DMS153 (cell line): ENCODE results near the gene GPATCH8.
"Not testable (repeated sequence)": the region's sequence is repeated elsewhere in the genome, so short reads cannot be mapped to it uniquely, and the experiment has no call there.

ENCODE experiments used
- DNase-seq: peaks from one replicate; lab custom pipeline; 2025; lab: John Stamatoyannopoulos, UW

The GPATCH8 gene

DNA sequence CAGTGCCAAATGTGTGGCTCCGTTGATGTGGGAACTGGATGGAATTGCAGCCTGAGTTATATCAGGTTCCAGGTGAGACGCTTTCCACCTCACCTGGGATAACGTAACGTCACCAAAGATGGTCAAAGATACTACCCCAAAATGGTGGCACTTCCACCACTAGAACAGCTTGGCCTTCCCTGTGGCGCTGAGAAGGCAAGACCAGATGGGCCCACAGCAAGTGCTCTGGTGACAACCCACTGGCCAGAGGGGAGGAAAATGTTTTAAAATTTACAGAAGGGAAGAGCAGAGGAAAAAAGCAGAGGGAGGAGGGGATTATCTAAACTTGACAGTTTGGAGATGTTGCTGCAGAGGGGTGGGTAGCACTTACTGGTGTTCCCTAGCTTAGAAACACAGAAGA is 106.3 kb downstream of the GPATCH8 start:
- DNase-seq = no peak

DNA sequence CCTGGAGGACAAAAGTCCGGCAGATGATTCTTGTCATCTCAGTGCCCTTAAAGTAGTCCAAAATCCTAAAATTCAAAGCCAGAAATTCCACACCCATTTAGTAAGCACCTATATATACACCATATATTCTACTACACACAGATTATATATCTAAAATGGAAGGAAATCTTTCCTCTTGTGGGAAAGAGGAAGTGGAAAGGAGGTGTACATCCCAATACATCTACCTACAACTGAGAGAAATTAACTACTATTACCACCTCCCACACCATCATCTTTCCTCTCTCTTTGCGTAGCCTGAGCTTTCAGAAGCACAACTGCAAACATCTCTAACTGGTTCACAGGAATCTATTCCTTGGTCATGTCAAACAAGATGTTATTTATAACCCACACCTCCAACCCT is 108.4 kb downstream of the GPATCH8 start:
- DNase-seq = no peak

- not testable (repeated sequence) for DNase-seq
These were observed 109.1 kb downstream of the GPATCH8 start for GRCh38 chr17:44394112-44394511.

DNA sequence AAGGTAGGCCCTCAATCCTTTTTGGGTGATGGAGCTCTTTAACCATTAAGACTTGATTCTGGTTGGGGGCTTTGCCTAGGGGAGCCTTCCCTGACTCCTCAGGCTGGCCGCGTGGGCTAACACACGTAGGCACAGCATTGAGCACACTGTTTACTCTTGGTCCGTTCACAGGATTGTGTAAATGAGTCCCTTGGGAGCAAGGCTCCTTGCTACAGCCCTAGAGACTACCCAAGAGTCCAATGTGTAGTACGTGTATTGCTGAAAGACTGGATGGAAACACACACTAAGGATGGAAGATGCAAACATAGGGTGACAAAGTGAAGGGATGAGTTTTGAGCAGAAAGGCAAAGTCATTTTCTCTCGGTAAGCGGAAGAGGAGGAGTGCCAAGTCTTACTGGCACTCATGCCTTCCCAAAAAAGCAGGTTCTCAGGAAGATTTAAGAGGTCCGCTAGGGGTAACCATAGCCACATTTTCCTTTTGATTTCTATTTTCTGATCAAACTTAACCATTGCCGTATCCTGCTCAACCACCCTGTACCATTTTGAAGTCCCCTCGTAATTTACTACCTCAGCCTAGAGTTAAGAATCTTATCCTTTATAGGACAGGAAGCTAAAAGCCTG is 112.8 kb downstream of the GPATCH8 start:
- no peak for DNase-seq

DNA sequence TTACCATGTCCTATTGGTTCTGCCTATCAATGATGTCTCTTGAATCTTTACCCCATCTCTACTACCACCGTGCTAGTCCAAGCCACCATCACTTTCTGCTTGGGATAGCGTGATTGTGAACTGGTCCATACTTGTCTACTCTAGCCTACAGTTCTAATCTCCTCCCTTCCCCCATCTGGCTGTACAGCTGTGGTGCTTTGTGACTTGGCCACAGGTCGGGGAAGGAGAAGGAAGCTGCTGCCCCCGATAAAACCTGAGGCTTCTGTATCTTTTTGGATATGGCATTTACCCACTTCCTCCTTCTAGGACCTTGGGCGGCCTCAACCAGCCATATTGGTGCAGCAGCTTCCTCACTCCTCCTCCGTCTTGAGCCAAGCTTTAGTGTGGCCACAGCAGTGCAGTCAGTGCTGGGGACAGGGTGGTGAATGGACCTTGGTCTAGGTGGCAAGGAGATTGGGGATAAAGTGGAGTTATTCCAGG is 113.4 kb downstream of the GPATCH8 start:
- peak; percentile 22 for DNase-seq

GRCh38 chr17:44389281-44389680 is 113.9 kb downstream of the GPATCH8 start, which contains the start of gene ITGA2B:
ITGA2B (minus strand) TSS chr17:44389649; CDS start chr17:44389473, 176 bp downstream.
- DNase-seq = no peak

DNA sequence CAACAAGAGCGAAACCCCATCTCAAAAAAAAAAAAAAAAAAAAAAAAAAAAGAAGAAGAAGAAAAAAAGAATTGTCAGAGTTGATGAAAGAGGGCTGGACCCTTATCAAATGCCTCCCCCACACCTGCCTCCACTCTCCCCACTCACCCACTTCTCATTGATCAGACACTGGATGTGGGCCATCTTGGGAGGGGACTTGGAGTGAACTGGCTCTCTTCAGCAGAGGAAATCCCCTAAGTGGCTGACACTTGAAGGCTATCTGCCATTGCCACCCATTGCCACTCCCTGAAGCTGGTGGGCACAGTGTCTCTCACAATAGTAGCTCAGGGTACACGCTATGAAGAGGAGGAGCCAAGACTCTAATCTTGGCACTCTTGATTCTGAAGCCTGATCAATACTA is 115.4 kb downstream of the GPATCH8 start:
- no peak for DNase-seq

DNA sequence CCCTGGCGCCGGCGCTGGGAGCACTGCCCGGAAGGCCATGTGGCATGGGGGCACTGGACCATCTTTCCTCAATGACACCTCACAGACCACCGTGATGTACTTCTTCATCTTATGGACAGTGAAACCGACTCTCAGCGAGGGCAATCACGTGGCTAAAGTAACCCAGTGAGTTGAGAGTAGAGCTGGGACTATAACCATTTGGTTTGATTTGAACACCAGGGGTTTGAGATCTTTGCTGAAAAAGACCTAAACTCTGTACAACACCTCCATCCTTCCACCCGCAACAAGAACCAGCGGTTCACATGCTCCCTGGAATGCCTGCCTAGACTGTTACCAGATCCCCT is 117.1 kb downstream of the GPATCH8 start:
- DNase-seq = no peak

GRCh38 chr17:44385287-44386181 is 117.7 kb downstream of the GPATCH8 start:
- peak; percentile 46 for DNase-seq

- no peak for DNase-seq
These were observed 118.4 kb downstream of the GPATCH8 start for GRCh38 chr17:44384823-44385286.

GRCh38 chr17:44384281-44384822 is 118.9 kb downstream of the GPATCH8 start:
- no peak for DNase-seq

- no peak for DNase-seq
These were observed 119.3 kb downstream of the GPATCH8 start for GRCh38 chr17:44383861-44384260.

GRCh38 chr17:44383363-44383762 is 119.8 kb downstream of the GPATCH8 start:
- no peak for DNase-seq

GRCh38 chr17:44382917-44383316 is 120.3 kb downstream of the GPATCH8 start:
- DNase-seq = no peak

- DNase-seq = no peak
These were observed 121.3 kb downstream of the GPATCH8 start for GRCh38 chr17:44381810-44382305.

GRCh38 chr17:44380767-44381166 is 122.4 kb downstream of the GPATCH8 start:
- no peak for DNase-seq

GRCh38 chr17:44379887-44380286 is 123.3 kb downstream of the GPATCH8 start:
- DNase-seq = no peak

DNA sequence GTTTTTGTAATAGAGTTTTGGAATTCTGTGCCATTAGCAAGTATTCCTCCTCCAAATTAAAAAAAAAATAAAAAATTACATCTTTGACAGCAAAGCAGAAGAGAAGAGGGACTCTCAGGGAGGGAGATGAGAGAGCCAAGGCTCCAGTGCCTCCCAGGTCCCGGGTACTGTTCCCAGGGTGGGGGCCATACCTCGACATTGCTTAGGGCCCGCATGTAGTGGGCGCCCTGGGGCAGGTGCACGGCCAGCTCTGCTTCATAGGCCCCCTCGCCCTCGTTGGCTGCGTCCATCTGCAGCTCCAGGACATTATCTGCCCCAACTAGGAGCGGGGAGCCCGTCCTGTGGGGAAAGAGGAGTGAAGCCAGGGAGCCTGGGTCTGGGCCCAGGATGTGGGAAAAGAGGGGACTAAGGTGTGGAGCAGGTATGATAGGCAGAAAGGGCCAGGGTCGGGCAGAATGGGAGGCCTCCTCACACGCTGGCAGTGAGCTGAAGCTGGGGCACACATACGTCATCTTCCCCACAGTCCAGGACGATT is 125.0 kb downstream of the GPATCH8 start:
- no peak for DNase-seq

- no peak for DNase-seq
These were observed 126.4 kb downstream of the GPATCH8 start for GRCh38 chr17:44376779-44377178.

GRCh38 chr17:44376124-44376523 is 127.1 kb downstream of the GPATCH8 start:
- DNase-seq = no peak

GRCh38 chr17:44375196-44376017 is 127.8 kb downstream of the GPATCH8 start:
- no peak for DNase-seq
